GM23338 (cell line): ENCODE results near the gene DOCK1.

Source experiments
- CREB1 ChIP-seq: fragments of 250-450 bp; sonication (Bioruptor Pico); IDR thresholded peaks from 2 replicates; pipeline ENCODE4 v1.5.0; 2020; ENCODE audit warnings: low read depth, mild to moderate bottlenecking, moderate library complexity
- EZH2 ChIP-seq: fragments of 200-600 bp; sonication (generic); IDR thresholded peaks from one replicate; pipeline ENCODE4 v1.8.0; 2017; ENCODE audit warnings: antibody characterized with exemption, mild to moderate bottlenecking, low read depth; ENCODE audit not compliant: unreplicated experiment
- EZH2phosphoT487 ChIP-seq: fragments of 200-600 bp; sonication (generic); IDR thresholded peaks from one replicate; pipeline ENCODE4 v1.8.1; 2018; ENCODE audit warnings: antibody characterized with exemption; ENCODE audit not compliant: unreplicated experiment
- JUNB ChIP-seq: IDR thresholded peaks from one replicate; pipeline ENCODE4 v1.6.1; 2016; ENCODE audit warnings: antibody characterized with exemption; ENCODE audit not compliant: unreplicated experiment
- NANOG ChIP-seq: IDR thresholded peaks from 2 replicates; pipeline ENCODE4 v1.6.1; 2016; ENCODE audit warnings: antibody characterized with exemption, borderline replicate concordance
- POLR2AphosphoS5 ChIP-seq: IDR thresholded peaks from 2 replicates; pipeline ENCODE4 v1.6.1; 2016; ENCODE audit warnings: antibody characterized with exemption, low read depth
- STAT1 ChIP-seq: IDR thresholded peaks from one replicate; pipeline ENCODE4 v1.6.1; 2016; ENCODE audit warnings: antibody characterized with exemption; ENCODE audit not compliant: unreplicated experiment
- ZNF114 ChIP-seq: fragments of 250-450 bp; sonication (Bioruptor Pico); IDR thresholded peaks from 2 replicates; pipeline ENCODE4 v1.5.0; 2020; ENCODE audit warnings: mild to moderate bottlenecking, moderate library complexity
- ZNF331 ChIP-seq: fragments of 250-450 bp; sonication (Bioruptor Pico); IDR thresholded peaks from 2 replicates; pipeline ENCODE4 v1.5.0; 2020; ENCODE audit warnings: low read depth, mild to moderate bottlenecking, moderate library complexity
- TF ChIP-seq, protein P1 (sequence below): IDR thresholded peaks from one replicate; pipeline ENCODE4 v1.6.1; 2018; ENCODE audit warnings: antibody characterized with exemption; ENCODE audit not compliant: unreplicated experiment
- TF ChIP-seq, protein P2 (sequence below), 2 experiments: fragments of 200-600 bp in 1 of 2; sonication (generic) in 1 of 2; conservative IDR thresholded peaks; 2 replicates each; pipeline versions ENCODE4 v1.5.1 to v1.6.1; 2016 to 2017; ENCODE audit warnings: antibody characterized with exemption in 2 of 2, low read depth in 2 of 2, mild to moderate bottlenecking in 2 of 2, moderate library complexity in 1 of 2
- TF ChIP-seq, protein P3 (sequence below): IDR thresholded peaks from 2 replicates; pipeline ENCODE4 v1.6.1; 2016; ENCODE audit warnings: antibody characterized with exemption

DNA sequence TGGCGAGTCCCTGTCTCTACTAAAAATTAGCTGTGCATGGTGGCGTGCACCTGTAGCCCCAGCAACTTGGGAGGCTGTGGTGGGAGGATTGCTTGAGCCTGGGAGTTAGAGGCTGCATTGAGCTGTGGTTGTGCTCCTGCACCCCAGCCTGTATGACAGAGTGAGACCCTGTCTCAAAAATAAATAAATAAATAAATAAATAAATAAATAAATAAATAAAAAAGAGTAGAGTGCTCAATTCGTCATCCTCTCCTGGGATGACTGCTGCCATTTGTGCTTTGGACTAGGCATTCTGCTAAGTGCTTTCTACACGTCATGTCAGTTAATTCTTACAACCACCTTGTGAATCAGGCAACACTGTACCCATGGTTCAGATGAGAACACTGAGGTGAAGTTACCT lies 130.6 kb downstream of the DOCK1 start:
- TF ChIP-seq EZH2phosphoT487 = no peak
- TF ChIP-seq, protein P1, sequence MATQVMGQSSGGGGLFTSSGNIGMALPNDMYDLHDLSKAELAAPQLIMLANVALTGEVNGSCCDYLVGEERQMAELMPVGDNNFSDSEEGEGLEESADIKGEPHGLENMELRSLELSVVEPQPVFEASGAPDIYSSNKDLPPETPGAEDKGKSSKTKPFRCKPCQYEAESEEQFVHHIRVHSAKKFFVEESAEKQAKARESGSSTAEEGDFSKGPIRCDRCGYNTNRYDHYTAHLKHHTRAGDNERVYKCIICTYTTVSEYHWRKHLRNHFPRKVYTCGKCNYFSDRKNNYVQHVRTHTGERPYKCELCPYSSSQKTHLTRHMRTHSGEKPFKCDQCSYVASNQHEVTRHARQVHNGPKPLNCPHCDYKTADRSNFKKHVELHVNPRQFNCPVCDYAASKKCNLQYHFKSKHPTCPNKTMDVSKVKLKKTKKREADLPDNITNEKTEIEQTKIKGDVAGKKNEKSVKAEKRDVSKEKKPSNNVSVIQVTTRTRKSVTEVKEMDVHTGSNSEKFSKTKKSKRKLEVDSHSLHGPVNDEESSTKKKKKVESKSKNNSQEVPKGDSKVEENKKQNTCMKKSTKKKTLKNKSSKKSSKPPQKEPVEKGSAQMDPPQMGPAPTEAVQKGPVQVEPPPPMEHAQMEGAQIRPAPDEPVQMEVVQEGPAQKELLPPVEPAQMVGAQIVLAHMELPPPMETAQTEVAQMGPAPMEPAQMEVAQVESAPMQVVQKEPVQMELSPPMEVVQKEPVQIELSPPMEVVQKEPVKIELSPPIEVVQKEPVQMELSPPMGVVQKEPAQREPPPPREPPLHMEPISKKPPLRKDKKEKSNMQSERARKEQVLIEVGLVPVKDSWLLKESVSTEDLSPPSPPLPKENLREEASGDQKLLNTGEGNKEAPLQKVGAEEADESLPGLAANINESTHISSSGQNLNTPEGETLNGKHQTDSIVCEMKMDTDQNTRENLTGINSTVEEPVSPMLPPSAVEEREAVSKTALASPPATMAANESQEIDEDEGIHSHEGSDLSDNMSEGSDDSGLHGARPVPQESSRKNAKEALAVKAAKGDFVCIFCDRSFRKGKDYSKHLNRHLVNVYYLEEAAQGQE = no peak
- TF ChIP-seq, protein P2, sequence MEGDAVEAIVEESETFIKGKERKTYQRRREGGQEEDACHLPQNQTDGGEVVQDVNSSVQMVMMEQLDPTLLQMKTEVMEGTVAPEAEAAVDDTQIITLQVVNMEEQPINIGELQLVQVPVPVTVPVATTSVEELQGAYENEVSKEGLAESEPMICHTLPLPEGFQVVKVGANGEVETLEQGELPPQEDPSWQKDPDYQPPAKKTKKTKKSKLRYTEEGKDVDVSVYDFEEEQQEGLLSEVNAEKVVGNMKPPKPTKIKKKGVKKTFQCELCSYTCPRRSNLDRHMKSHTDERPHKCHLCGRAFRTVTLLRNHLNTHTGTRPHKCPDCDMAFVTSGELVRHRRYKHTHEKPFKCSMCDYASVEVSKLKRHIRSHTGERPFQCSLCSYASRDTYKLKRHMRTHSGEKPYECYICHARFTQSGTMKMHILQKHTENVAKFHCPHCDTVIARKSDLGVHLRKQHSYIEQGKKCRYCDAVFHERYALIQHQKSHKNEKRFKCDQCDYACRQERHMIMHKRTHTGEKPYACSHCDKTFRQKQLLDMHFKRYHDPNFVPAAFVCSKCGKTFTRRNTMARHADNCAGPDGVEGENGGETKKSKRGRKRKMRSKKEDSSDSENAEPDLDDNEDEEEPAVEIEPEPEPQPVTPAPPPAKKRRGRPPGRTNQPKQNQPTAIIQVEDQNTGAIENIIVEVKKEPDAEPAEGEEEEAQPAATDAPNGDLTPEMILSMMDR (conservative IDR thresholded peaks at IDR 0.05; ENCODE audit: low read depth in 2 of 2) = no peak
- TF ChIP-seq POLR2AphosphoS5 = no peak
- no peak for TF ChIP-seq CREB1
- no peak for TF ChIP-seq EZH2
- TF ChIP-seq JUNB = no peak
- TF ChIP-seq, protein P3, sequence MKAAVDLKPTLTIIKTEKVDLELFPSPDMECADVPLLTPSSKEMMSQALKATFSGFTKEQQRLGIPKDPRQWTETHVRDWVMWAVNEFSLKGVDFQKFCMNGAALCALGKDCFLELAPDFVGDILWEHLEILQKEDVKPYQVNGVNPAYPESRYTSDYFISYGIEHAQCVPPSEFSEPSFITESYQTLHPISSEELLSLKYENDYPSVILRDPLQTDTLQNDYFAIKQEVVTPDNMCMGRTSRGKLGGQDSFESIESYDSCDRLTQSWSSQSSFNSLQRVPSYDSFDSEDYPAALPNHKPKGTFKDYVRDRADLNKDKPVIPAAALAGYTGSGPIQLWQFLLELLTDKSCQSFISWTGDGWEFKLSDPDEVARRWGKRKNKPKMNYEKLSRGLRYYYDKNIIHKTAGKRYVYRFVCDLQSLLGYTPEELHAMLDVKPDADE = no peak
- no peak for TF ChIP-seq STAT1
- TF ChIP-seq ZNF331 (CRISPR knock-in tag) = no peak
- no peak for TF ChIP-seq NANOG
- no peak for TF ChIP-seq ZNF114 (CRISPR knock-in tag)
